Measurements from ENCODE around the gene SMAGP.

Gene SMAGP

GRCh38 chr12:51214895-51215294 lies 55.3 kb downstream of the SMAGP start:
- no peaks in the 10 kb centered on the region; the same call in 1 of the 2 replicates for H3K36me3 ChIP-seq (ENCODE audit: insufficient read depth, low read length)
- no peak overlapping the region for H3K27ac ChIP-seq (ENCODE audit: low read depth, low read length, poor library complexity, severe bottlenecking)
- no peak for TF ChIP-seq CTCF (IDR thresholded peaks at IDR 0.05; ENCODE audit: low read length)
- no peak for TF ChIP-seq EZH2 (IDR thresholded peaks at IDR 0.05; ENCODE audit: borderline replicate concordance, low read length)
- no peak overlapping the region for H2AFZ ChIP-seq (ENCODE audit: low read length)
- no peaks in the 10 kb centered on the region for H3K9me3 ChIP-seq (ENCODE audit: low read length)
- no peaks in the 10 kb centered on the region for H3K9me2 ChIP-seq (ENCODE audit: low read depth, low read length)
- no peak overlapping the region for H3K9ac ChIP-seq (ENCODE audit: low read length)
- H3K4me2 ChIP-seq (ENCODE audit: low read length): no peak overlapping the region
- H3K27me3 ChIP-seq (ENCODE audit: insufficient read depth, low read length): no peaks in the 10 kb centered on the region
- H3K4me3 ChIP-seq (ENCODE audit: low read depth, low read length, poor library complexity, severe bottlenecking): no peak overlapping the region
- H3K79me2 ChIP-seq (ENCODE audit: insufficient read depth, low read length): no peaks in the 10 kb centered on the region
- no peaks in the 10 kb centered on the region for H4K20me1 ChIP-seq (ENCODE audit: insufficient read depth, low read length)
- H3F3A ChIP-seq (ENCODE audit: insufficient read depth, low read length): peaks cover 13% of the 10 kb centered on the region; the same call in 1 of the 2 replicates
- peaks cover 10% of the 10 kb centered on the region for H3K4me1 ChIP-seq (ENCODE audit: insufficient read depth, low read length, severe bottlenecking)

GRCh38 chr12:51210690-51211395 lies 59.4 kb downstream of the SMAGP start:
- Histone ChIP-seq H2AFZ (ENCODE audit: low read length) (no peak overlapping the region), H3K27ac (ENCODE audit: low read depth, low read length, poor library complexity, severe bottlenecking) (no peak overlapping the region), H4K20me1 (ENCODE audit: insufficient read depth, low read length) (no peaks in the 10 kb centered on the region), H3K9me2 (ENCODE audit: low read depth, low read length) (no peaks in the 10 kb centered on the region), H3K4me1 (ENCODE audit: insufficient read depth, low read length, severe bottlenecking) (no peaks in the 10 kb centered on the region), H3K36me3 (ENCODE audit: insufficient read depth, low read length) (no peaks in the 10 kb centered on the region; the same call in 1 of the 2 replicates), H3K9me3 (ENCODE audit: low read length) (no peaks in the 10 kb centered on the region), H3K9ac (ENCODE audit: low read length) (no peak overlapping the region), H3K4me2 (ENCODE audit: low read length) (no peak overlapping the region), H3K79me2 (ENCODE audit: insufficient read depth, low read length) (no peaks in the 10 kb centered on the region), H3K27me3 (ENCODE audit: insufficient read depth, low read length) (no peaks in the 10 kb centered on the region), H3K4me3 (ENCODE audit: low read depth, low read length, poor library complexity, severe bottlenecking) (no peak overlapping the region), H3F3A (ENCODE audit: insufficient read depth, low read length) (no peaks in the 10 kb centered on the region)
- TF ChIP-seq EZH2 (IDR thresholded peaks at IDR 0.05; ENCODE audit: borderline replicate concordance, low read length) (no peak), CTCF (IDR thresholded peaks at IDR 0.05; ENCODE audit: low read length) (no peak)

- no peaks in the 10 kb centered on the region for H3K9me2 ChIP-seq (ENCODE audit: low read depth, low read length)
- TF ChIP-seq CTCF (IDR thresholded peaks at IDR 0.05; ENCODE audit: low read length): no peak
- TF ChIP-seq EZH2 (IDR thresholded peaks at IDR 0.05; ENCODE audit: borderline replicate concordance, low read length): no peak
- no peaks in the 10 kb centered on the region for H3K79me2 ChIP-seq (ENCODE audit: insufficient read depth, low read length)
- no peak overlapping the region for H3K9ac ChIP-seq (ENCODE audit: low read length)
- H3K36me3 ChIP-seq (ENCODE audit: insufficient read depth, low read length): no peaks in the 10 kb centered on the region
- H3K4me2 ChIP-seq (ENCODE audit: low read length): no peak overlapping the region
- no peak overlapping the region for H3K4me3 ChIP-seq (ENCODE audit: low read depth, low read length, poor library complexity, severe bottlenecking)
- no peaks in the 10 kb centered on the region for H3F3A ChIP-seq (ENCODE audit: insufficient read depth, low read length)
- H3K27me3 ChIP-seq (ENCODE audit: insufficient read depth, low read length): no peaks in the 10 kb centered on the region
- H3K27ac ChIP-seq (ENCODE audit: low read depth, low read length, poor library complexity, severe bottlenecking): no peak overlapping the region
- no peaks in the 10 kb centered on the region for H3K9me3 ChIP-seq (ENCODE audit: low read length)
- H2AFZ ChIP-seq (ENCODE audit: low read length): no peak overlapping the region
- H4K20me1 ChIP-seq (ENCODE audit: insufficient read depth, low read length): no peaks in the 10 kb centered on the region
- H3K4me1 ChIP-seq (ENCODE audit: insufficient read depth, low read length, severe bottlenecking): no peaks in the 10 kb centered on the region
Observed at GRCh38 chr12:51209259-51209658, 61.0 kb downstream of the SMAGP start.

Data from OCI-LY1 (cell line).